CD4-positive, alpha-beta memory T cell (primary cell): ENCODE measurements around the gene NKD2. TPM values are rescaled to one million over a fixed set of nuclear protein-coding genes. Genes with fewer than 3 reads are reported as not detected.

Experiments used
- CTCF ChIA-PET: fragments of 350-600 bp; sonication (Branson Sonifier 250); formaldehyde crosslinking; loops from one replicate; lab custom pipeline; 2021; ENCODE audit warnings: inconsistent platforms; ENCODE audit not compliant: partially characterized antibody; lab: Charles Lee
- POLR2A ChIA-PET: fragments of 350-600 bp; sonication (Branson Sonifier 250); formaldehyde crosslinking; loops from one replicate; lab custom pipeline; 2021; ENCODE audit not compliant: partially characterized antibody; lab: Charles Lee
- DNase-seq, 5 donors: peaks; one replicate each; pipeline versions ENCODE4 v3.0.0 to v3.0.0-alpha.2; 2020 to 2022; ENCODE audit warnings: mixed read lengths in 1 of 5
- H3K27ac ChIP-seq: one replicate; pipeline ENCODE4 v1.7.0; 2013; ENCODE audit warnings: low read depth, low read length
- H3K27me3 ChIP-seq: 2 replicates; pipeline ENCODE4 v1.7.0; 2013; ENCODE audit warnings: mild to moderate bottlenecking, low read length, moderate library complexity; ENCODE audit not compliant: insufficient read depth
- H3K36me3 ChIP-seq: 2 replicates; pipeline ENCODE4 v1.7.0; 2013; ENCODE audit warnings: mild to moderate bottlenecking, low read length, moderate library complexity; ENCODE audit not compliant: insufficient read depth
- H3K4me1 ChIP-seq: 2 replicates; pipeline ENCODE4 v1.7.0; 2013; ENCODE audit warnings: mild to moderate bottlenecking, low read length, moderate library complexity; ENCODE audit not compliant: insufficient read depth
- H3K4me3 ChIP-seq, 2 donors: one replicate each; pipeline ENCODE4 v1.7.0; 2013; ENCODE audit warnings: low read length in 2 of 2, mild to moderate bottlenecking in 1 of 2
- H3K9me3 ChIP-seq, 2 donors: one replicate each; pipeline ENCODE4 v1.7.0; 2013; ENCODE audit warnings: low read length in 2 of 2, control low read depth in 1 of 2; ENCODE audit not compliant: control insufficient read depth in 1 of 2
- H3K27ac Mint-ChIP-seq, 7 donors: one replicate each; pipeline ENCODE4 v1.8.0; 2020 to 2021; ENCODE audit warnings: mixed read lengths in 7 of 7, mild to moderate bottlenecking in 6 of 7, inconsistent platforms in 3 of 7, moderate library complexity in 3 of 7
- H3K27me3 Mint-ChIP-seq, 2 donors: one replicate each; pipeline ENCODE4 v1.8.0; 2020 to 2021; ENCODE audit warnings: mixed read lengths in 2 of 2
- H3K36me3 Mint-ChIP-seq, 2 donors: one replicate each; pipeline ENCODE4 v1.8.0; 2020 to 2021; ENCODE audit warnings: mixed read lengths in 2 of 2, inconsistent platforms in 1 of 2, mild to moderate bottlenecking in 1 of 2
- H3K4me1 Mint-ChIP-seq, 4 donors: one replicate each; pipeline ENCODE4 v1.8.0; 2020 to 2021; ENCODE audit warnings: mixed read lengths in 4 of 4, mild to moderate bottlenecking in 1 of 4
- H3K4me3 Mint-ChIP-seq, 8 donors: one replicate each; pipeline ENCODE4 v1.8.0; 2020 to 2021; ENCODE audit warnings: mixed read lengths in 8 of 8, mild to moderate bottlenecking in 7 of 8, moderate library complexity in 6 of 8, inconsistent platforms in 3 of 8
- H3K9me3 Mint-ChIP-seq, 8 donors: one replicate each; pipeline ENCODE4 v1.8.0; 2020 to 2021; ENCODE audit warnings: mixed read lengths in 8 of 8, mild to moderate bottlenecking in 5 of 8, inconsistent platforms in 3 of 8, moderate library complexity in 1 of 8
- intact Hi-C: fragments of 100-400 bp; cut with micrococcal nuclease; formaldehyde crosslinking; loops from one replicate; pipeline ENCODE4 v1.15.1; 2023
- polyA plus RNA-seq, 2 donors: library from polyadenylated mRNA; unstranded; fragments of 300-500 nt; fragmentation: Illumina TruSeq; gene quantifications; one replicate each; pipeline ENCODE4 v1.2.3, GENCODE V29; 2021
- total RNA-seq, 2 experiments: library from RNA; stranded (reverse); gene quantifications; one replicate each; pipeline ENCODE4 v1.2.3, GENCODE V29; 2021

NKD2 gene
- total and polyA plus RNA-seq, 4 experiments from 2014 or later: not detected

DNA sequence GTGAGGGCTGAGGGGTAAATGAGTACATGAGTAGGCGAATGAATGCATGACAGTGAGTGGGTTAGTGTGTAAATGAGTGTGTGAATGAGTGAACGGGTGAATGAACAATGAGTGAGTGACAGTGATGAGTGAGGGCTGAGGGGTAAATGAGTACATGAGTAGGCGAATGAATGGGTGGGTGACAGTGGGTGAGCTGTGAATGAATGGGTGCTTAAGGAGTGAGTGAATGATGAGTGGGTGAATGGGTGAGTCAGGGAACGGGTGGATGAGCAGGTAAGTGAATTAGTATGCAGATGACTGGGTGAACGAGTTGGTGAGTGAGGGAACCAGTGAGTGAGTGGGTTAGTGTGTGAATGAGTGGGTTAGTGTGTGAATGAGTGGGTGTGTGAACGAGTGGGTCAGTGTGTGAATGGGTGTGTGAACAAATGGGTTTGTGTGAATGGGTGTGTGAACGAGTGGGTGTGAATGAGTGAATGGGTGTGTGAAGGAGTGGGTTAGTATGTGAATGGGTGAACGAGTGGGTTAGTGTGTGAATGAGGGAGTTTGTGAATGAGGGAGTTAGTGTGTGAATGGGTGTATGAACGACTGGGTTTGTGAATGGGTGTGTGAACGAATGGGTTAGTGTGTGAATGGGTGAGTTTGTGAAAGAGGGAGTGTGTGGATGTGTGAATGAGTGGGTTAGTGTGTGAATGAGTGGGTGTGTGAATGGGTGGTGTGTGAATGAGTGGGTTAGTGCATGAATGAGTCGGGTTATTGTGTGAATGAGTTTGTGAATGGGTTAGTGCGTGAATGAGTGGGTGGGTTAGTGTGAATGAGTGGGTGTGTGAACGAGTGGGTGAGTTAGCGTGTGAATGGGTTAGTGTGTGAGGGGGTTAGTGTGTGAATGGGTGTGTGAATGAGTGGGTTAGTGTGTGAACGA, 32.9 kb downstream of the NKD2 start:
- Histone ChIP-seq H3K27ac (no peak overlapping the region), H3K4me1 (no peaks in the 10 kb centered on the region), H3K9me3 (no peaks in the 10 kb centered on the region), H3K36me3 (no peaks in the 10 kb centered on the region), H3K27me3 (no peaks in the 10 kb centered on the region), H3K4me3 (no peak overlapping the region)
- Mint-ChIP-seq H3K9me3 (peaks cover 0 to 5% (median under 1%) of the 10 kb centered on the region in 8 donors), H3K4me3 (peak overlapping the region in 1 of 8 donors; percentile 17), H3K4me1 (peaks cover 0 to 39% (median 2%) of the 10 kb centered on the region in 4 donors), H3K27ac (no peak overlapping the region), H3K27me3 (no peaks in the 10 kb centered on the region), H3K36me3 (no peaks in the 10 kb centered on the region)
- intact Hi-C loops: no loop called here
- DNase-seq: no peak
- CTCF ChIA-PET: no interaction called here
- POLR2A ChIA-PET: no interaction called here

- H3K4me1 Mint-ChIP-seq: peaks cover 0 to 39% (median 3%) of the 10 kb centered on the region in 4 donors
- no peak overlapping the region for H3K4me3 Mint-ChIP-seq
- no peaks in the 10 kb centered on the region for H3K27me3 ChIP-seq
- no peaks in the 10 kb centered on the region for H3K4me1 ChIP-seq
- H3K9me3 Mint-ChIP-seq: peaks cover 0 to 5% (median 2%) of the 10 kb centered on the region in 8 donors
- ChIA-PET POLR2A (no interaction called here), CTCF (no interaction called here)
- peak overlapping the region in 1 of 7 donors; percentile 77 for H3K27ac Mint-ChIP-seq
- no peaks in the 10 kb centered on the region for H3K36me3 Mint-ChIP-seq
- no peak overlapping the region for H3K27ac ChIP-seq
- H3K9me3 ChIP-seq: no peaks in the 10 kb centered on the region
- no peak overlapping the region for H3K4me3 ChIP-seq
- H3K27me3 Mint-ChIP-seq: no peaks in the 10 kb centered on the region
- DNase-seq: no peak
- H3K36me3 ChIP-seq: no peaks in the 10 kb centered on the region
- intact Hi-C loops: no loop called here
Measured at GRCh38 chr5:1042626-1043025, 34.0 kb downstream of the NKD2 start.

DNA sequence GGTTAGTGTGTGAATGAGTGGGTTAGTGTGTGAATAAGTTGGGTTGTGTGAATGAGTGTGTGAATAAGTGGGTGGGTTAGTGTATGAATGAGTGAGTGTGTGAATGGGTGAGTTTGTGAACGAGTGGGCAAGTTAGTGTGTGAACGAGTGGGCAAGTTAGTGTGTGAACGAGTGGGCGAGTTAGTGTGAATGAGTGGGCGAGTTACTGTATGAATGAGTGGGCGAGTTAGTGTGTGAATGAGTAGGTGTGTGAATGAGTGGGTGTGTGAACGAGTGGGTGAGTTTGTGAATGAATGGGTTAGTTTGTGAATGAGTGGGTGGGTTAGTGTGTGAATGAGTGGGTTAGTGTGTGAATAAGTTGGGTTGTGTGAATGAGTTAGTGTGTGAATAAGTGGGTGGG, 34.7 kb downstream of the NKD2 start:
- POLR2A ChIA-PET: no interaction called here
- no peaks in the 10 kb centered on the region for H3K36me3 Mint-ChIP-seq
- DNase-seq: no peak
- no peak overlapping the region for H3K4me3 ChIP-seq
- CTCF ChIA-PET: no interaction called here
- H3K4me3 Mint-ChIP-seq: no peak overlapping the region
- H3K4me1 Mint-ChIP-seq: peaks cover 0 to 41% (median 3%) of the 10 kb centered on the region in 4 donors
- H3K27ac Mint-ChIP-seq: peak overlapping the region in 1 of 7 donors; percentile 29
- H3K9me3 Mint-ChIP-seq: peaks cover 0 to 5% (median 3%) of the 10 kb centered on the region in 8 donors
- no peaks in the 10 kb centered on the region for H3K27me3 Mint-ChIP-seq
- intact Hi-C loops: no loop called here
- H3K36me3 ChIP-seq: no peaks in the 10 kb centered on the region
- H3K4me1 ChIP-seq: no peaks in the 10 kb centered on the region
- no peaks in the 10 kb centered on the region for H3K27me3 ChIP-seq
- H3K27ac ChIP-seq: no peak overlapping the region
- no peaks in the 10 kb centered on the region for H3K9me3 ChIP-seq

- no peaks in the 10 kb centered on the region for H3K4me1 ChIP-seq
- peak overlapping the region in 1 of 7 donors; percentile 67 for H3K27ac Mint-ChIP-seq
- no peak overlapping the region for H3K27ac ChIP-seq
- H3K4me3 Mint-ChIP-seq: no peak overlapping the region
- H3K36me3 ChIP-seq: no peaks in the 10 kb centered on the region
- intact Hi-C loops: no loop called here
- peaks cover 0 to 43% (median 3%) of the 10 kb centered on the region in 4 donors for H3K4me1 Mint-ChIP-seq
- no peaks in the 10 kb centered on the region for H3K27me3 ChIP-seq
- H3K36me3 Mint-ChIP-seq: no peaks in the 10 kb centered on the region
- ChIA-PET CTCF (no interaction called here), POLR2A (no interaction called here)
- peaks cover 0 to 6% (median 3%) of the 10 kb centered on the region in 8 donors for H3K9me3 Mint-ChIP-seq
- DNase-seq: no peak
- no peaks in the 10 kb centered on the region for H3K27me3 Mint-ChIP-seq
- no peak overlapping the region for H3K4me3 ChIP-seq
- H3K9me3 ChIP-seq: no peaks in the 10 kb centered on the region
Measured at GRCh38 chr5:1044117-1044516, 35.5 kb downstream of the NKD2 start.

DNA sequence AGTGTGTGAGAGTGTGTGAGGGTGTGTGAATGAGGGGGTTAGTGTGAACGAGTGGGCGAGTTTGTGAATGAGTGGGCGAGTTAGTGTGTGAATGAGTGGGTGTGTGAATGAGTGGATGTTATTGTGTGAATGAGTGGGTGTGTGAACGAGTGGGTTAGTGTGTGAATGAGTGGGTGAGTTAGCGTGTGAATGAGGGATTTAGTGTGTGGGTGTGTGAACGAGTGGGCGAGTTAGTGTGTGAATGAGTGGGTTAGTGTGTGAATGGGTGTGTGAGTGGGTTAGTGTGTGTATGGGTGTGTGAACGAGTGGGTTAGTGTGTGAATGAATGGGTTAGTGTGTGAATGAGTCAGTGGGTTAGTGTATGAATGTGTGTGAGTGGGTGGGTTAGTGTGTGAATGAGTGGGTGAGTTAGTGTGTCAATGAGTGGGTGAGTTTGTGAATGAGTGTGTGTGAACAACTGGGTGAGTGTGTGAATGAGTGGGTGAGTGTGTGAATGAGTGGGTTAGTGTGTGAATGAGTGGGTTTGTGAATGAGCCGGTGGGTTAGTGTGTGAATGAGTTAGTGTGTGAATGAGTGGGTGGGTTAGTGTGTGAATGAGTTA, 37.5 kb downstream of the NKD2 start:
- ChIA-PET CTCF (no interaction called here), POLR2A (no interaction called here)
- DNase-seq: no peak
- H3K27ac Mint-ChIP-seq: peak overlapping the region in 2 of 7 donors; percentile 38 to 60
- Histone ChIP-seq H3K27me3 (no peaks in the 10 kb centered on the region), H3K36me3 (no peaks in the 10 kb centered on the region), H3K4me3 (no peak overlapping the region), H3K9me3 (no peaks in the 10 kb centered on the region), H3K4me1 (no peaks in the 10 kb centered on the region), H3K27ac (no peak overlapping the region)
- intact Hi-C loops: no loop called here
- peaks cover 0 to 2% of the 10 kb centered on the region in 2 donors for H3K36me3 Mint-ChIP-seq
- peaks cover 0 to 41% (median 3%) of the 10 kb centered on the region in 4 donors for H3K4me1 Mint-ChIP-seq
- H3K9me3 Mint-ChIP-seq: peaks cover 0 to 4% (median 3%) of the 10 kb centered on the region in 8 donors
- no peaks in the 10 kb centered on the region for H3K27me3 Mint-ChIP-seq
- H3K4me3 Mint-ChIP-seq: no peak overlapping the region

GRCh38 chr5:1047332-1047965, 38.8 kb downstream of the NKD2 start:
- CTCF ChIA-PET: no interaction called here
- Histone ChIP-seq H3K27me3 (no peaks in the 10 kb centered on the region), H3K9me3 (no peaks in the 10 kb centered on the region), H3K36me3 (no peaks in the 10 kb centered on the region), H3K4me1 (no peaks in the 10 kb centered on the region), H3K27ac (no peak overlapping the region), H3K4me3 (no peak overlapping the region)
- intact Hi-C loops: no loop called here
- Mint-ChIP-seq H3K4me3 (no peak overlapping the region), H3K9me3 (peaks cover 0 to 4% (median 2%) of the 10 kb centered on the region in 8 donors), H3K27ac (no peak overlapping the region), H3K27me3 (no peaks in the 10 kb centered on the region), H3K36me3 (peaks cover 5 to 9% of the 10 kb centered on the region in 2 donors), H3K4me1 (peaks cover 0 to 32% (median 2%) of the 10 kb centered on the region in 4 donors)
- no peak for DNase-seq
- POLR2A ChIA-PET: no interaction called here

DNA sequence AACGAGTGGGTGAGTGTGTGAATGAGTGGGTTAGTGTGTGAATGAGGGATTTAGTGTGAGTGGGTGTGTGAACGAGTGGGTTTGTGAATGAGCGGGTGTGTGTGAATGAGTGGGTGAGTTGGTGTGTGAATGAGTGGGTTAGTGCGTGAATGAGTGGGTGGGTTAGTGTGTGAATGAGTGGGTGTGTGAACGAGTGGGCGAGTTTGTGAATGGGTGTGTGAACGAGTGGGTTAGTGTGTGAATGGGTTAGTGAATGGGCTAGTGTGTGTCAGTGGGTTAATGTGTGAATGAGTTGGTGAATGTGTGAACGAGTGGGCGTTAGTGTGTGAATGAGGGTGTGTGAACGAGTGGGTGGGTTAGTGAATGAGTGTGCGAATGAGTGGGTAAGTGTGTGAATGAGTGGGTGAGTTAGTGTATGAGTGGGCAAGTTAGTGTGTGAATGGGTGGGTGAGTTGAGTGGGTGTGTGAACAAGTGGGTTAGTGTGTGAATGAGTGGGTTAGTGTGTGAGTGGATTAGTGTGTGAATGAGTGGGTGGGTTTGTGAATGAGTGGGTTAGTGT, 39.6 kb downstream of the NKD2 start:
- no peaks in the 10 kb centered on the region for H3K9me3 ChIP-seq
- H3K36me3 ChIP-seq: no peaks in the 10 kb centered on the region
- H3K27me3 Mint-ChIP-seq: no peaks in the 10 kb centered on the region
- peaks cover 5 to 12% of the 10 kb centered on the region in 2 donors for H3K36me3 Mint-ChIP-seq
- no peak for DNase-seq
- ChIA-PET CTCF (no interaction called here), POLR2A (no interaction called here)
- intact Hi-C loops: no loop called here
- peaks cover 0 to 27% (median 2%) of the 10 kb centered on the region in 4 donors for H3K4me1 Mint-ChIP-seq
- H3K27ac ChIP-seq: no peak overlapping the region
- H3K4me3 Mint-ChIP-seq: no peak overlapping the region
- H3K27ac Mint-ChIP-seq: peak overlapping the region in 2 of 7 donors; percentile 32 to 65
- H3K9me3 Mint-ChIP-seq: peaks cover 0 to 4% (median 2%) of the 10 kb centered on the region in 8 donors
- no peak overlapping the region for H3K4me3 ChIP-seq
- no peaks in the 10 kb centered on the region for H3K4me1 ChIP-seq
- H3K27me3 ChIP-seq: no peaks in the 10 kb centered on the region
